Measurements from ENCODE around the gene TEAD4.

Gene TEAD4

GRCh38 chr12:3073438-3074250 is 114.4 kb downstream of the TEAD4 start:
- DNase-seq (ENCODE audit: low read depth): peak; percentile 94
- no peak overlapping the region for H3K4me3 ChIP-seq (ENCODE audit: low read depth, low read length)
- peak; percentile 100 for TF ChIP-seq CTCF (conservative IDR thresholded peaks at IDR 0.05; ENCODE audit: low read depth, low read length)

GRCh38 chr12:3075315-3075714 is 116.1 kb downstream of the TEAD4 start:
- DNase-seq (ENCODE audit: low read depth): no peak
- TF ChIP-seq CTCF (conservative IDR thresholded peaks at IDR 0.05; ENCODE audit: low read depth, low read length): no peak

GRCh38 chr12:3076730-3077571 is 117.8 kb downstream of the TEAD4 start, which contains the start of gene TSPAN9:
Gene TSPAN9 (plus strand): TSS chr12:3077379. CDS start chr12:3201194, 123,815 bp downstream.
- no peak for TF ChIP-seq CTCF (conservative IDR thresholded peaks at IDR 0.05; ENCODE audit: low read depth, low read length)
- peak within 1 kb of the TSS; percentile 79 for H3K4me3 ChIP-seq (ENCODE audit: low read depth, low read length)
- peak; percentile 42 for DNase-seq (ENCODE audit: low read depth)

More at GRCh38 chr12:3075315-3075714, 116.1 kb downstream of the TEAD4 start:
- no peak overlapping the region for H3K4me3 ChIP-seq (ENCODE audit: low read depth, low read length)

- no peak for TF ChIP-seq CTCF (conservative IDR thresholded peaks at IDR 0.05; ENCODE audit: low read depth, low read length)
- DNase-seq (ENCODE audit: low read depth): peak; percentile 64
- peak overlapping the region; percentile 79 for H3K4me3 ChIP-seq (ENCODE audit: low read depth, low read length)
Measured at GRCh38 chr12:3077572-3078081, 118.4 kb downstream of the TEAD4 start.

- peak overlapping the region; percentile 79 for H3K4me3 ChIP-seq (ENCODE audit: low read depth, low read length)
- no peak for TF ChIP-seq CTCF (conservative IDR thresholded peaks at IDR 0.05; ENCODE audit: low read depth, low read length)
- no peak for DNase-seq (ENCODE audit: low read depth)
Measured at GRCh38 chr12:3078086-3078820, 119.1 kb downstream of the TEAD4 start.

- H3K4me3 ChIP-seq (ENCODE audit: low read depth, low read length): no peak overlapping the region
- TF ChIP-seq CTCF (conservative IDR thresholded peaks at IDR 0.05; ENCODE audit: low read depth, low read length): no peak
- DNase-seq (ENCODE audit: low read depth): no peak
Measured at GRCh38 chr12:3081091-3081490, 121.9 kb downstream of the TEAD4 start.

Measured in choroid plexus epithelial cell (primary cell).